WTC11 (cell line): Measurements from ENCODE around the gene USH2A. TPM values are rescaled to one million over a fixed set of nuclear protein-coding genes. Genes with fewer than 3 reads are reported as not detected.

Experiments used
- ATAC-seq: fragments of 200-7000 bp; cut with Tn5 transposase; 2 replicates; pipeline ENCODE4 v1.10.0; 2021; ENCODE audit warnings: mild to moderate bottlenecking, moderate library complexity
- CTCF ChIA-PET: fragments of 300-600 bp; sonication (Branson Sonifier 250); formaldehyde crosslinking; loops from one replicate; lab custom pipeline; 2021; ENCODE audit warnings: antibody characterized with exemption; lab: Charles Lee
- POLR2A ChIA-PET: fragments of 350-600 bp; sonication (Branson Sonifier 250); formaldehyde crosslinking; loops from one replicate; lab custom pipeline; 2021; ENCODE audit warnings: antibody characterized with exemption; lab: Charles Lee
- DNase-seq: peaks from one replicate; pipeline ENCODE4 v3.0.0; 2021; ENCODE audit warnings: low spot score
- H3K27ac Mint-ChIP-seq: 2 replicates; pipeline ENCODE4 v1.8.0; 2021; ENCODE audit warnings: mixed read lengths
- H3K27me3 Mint-ChIP-seq: 2 replicates; pipeline ENCODE4 v1.8.0; 2021; ENCODE audit warnings: low read depth, mild to moderate bottlenecking, moderate library complexity, mixed read lengths
- H3K36me3 Mint-ChIP-seq: 2 replicates; pipeline ENCODE4 v1.8.0; 2021; ENCODE audit warnings: mixed read lengths
- H3K4me1 Mint-ChIP-seq: 2 replicates; pipeline ENCODE4 v1.8.0; 2022; ENCODE audit warnings: mixed read lengths
- H3K4me3 Mint-ChIP-seq: 2 replicates; pipeline ENCODE4 v1.8.0; 2021; ENCODE audit warnings: mild to moderate bottlenecking, moderate library complexity, mixed read lengths
- H3K9me3 Mint-ChIP-seq: 2 replicates; pipeline ENCODE4 v1.8.0; 2021; ENCODE audit warnings: mixed read lengths
- CREB1 ChIP-seq: sonication (generic); formaldehyde crosslinking; IDR thresholded peaks from 2 replicates; pipeline ENCODE4 v1.8.0; 2023; ENCODE audit warnings: mild to moderate bottlenecking, missing genetic modification reagents
- ETV6 ChIP-seq: sonication (generic); formaldehyde crosslinking; IDR thresholded peaks from 2 replicates; pipeline ENCODE4 v1.8.1; 2022; ENCODE audit warnings: mild to moderate bottlenecking, missing genetic modification reagents
- FOXJ3 ChIP-seq: sonication (generic); formaldehyde crosslinking; IDR thresholded peaks from 2 replicates; pipeline ENCODE4 v1.9.0; 2021; ENCODE audit warnings: missing genetic modification reagents, mild to moderate bottlenecking, borderline replicate concordance
- ZNF263 ChIP-seq: sonication (generic); formaldehyde crosslinking; IDR thresholded peaks from 2 replicates; pipeline ENCODE4 v1.8.1; 2022; ENCODE audit warnings: low read depth, mild to moderate bottlenecking, moderate library complexity, missing genetic modification reagents
- ZNF416 ChIP-seq: fragments of 250-450 bp; sonication (Bioruptor Pico); IDR thresholded peaks from 2 replicates; pipeline ENCODE4 v1.9.0; 2021; ENCODE audit warnings: mild to moderate bottlenecking, inconsistent platforms
- ZNF671 ChIP-seq: fragments of 250-450 bp; sonication (Bioruptor Pico); IDR thresholded peaks from 2 replicates; pipeline ENCODE4 v1.8.0; 2021; ENCODE audit warnings: mild to moderate bottlenecking
- total RNA-seq: library from RNA; stranded (reverse); gene quantifications from 3 replicates; pipeline ENCODE4 v1.2.3, GENCODE V29; 2021
- TF ChIP-seq, protein P1 (sequence below): sonication (generic); formaldehyde crosslinking; IDR thresholded peaks from 2 replicates; pipeline ENCODE4 v1.8.1; 2022; ENCODE audit warnings: mild to moderate bottlenecking, moderate library complexity, missing genetic modification reagents
- TF ChIP-seq, protein P2 (sequence below): sonication (generic); formaldehyde crosslinking; IDR thresholded peaks from 2 replicates; pipeline ENCODE4 v1.8.0; 2022; ENCODE audit warnings: missing genetic modification reagents
- TF ChIP-seq, protein P3 (sequence below): sonication (generic); formaldehyde crosslinking; conservative IDR thresholded peaks from 2 replicates; pipeline ENCODE4 v1.8.1; 2022; ENCODE audit warnings: mild to moderate bottlenecking, missing genetic modification reagents
- TF ChIP-seq, protein P4 (sequence below): sonication (generic); formaldehyde crosslinking; conservative IDR thresholded peaks from 2 replicates; pipeline ENCODE4 v1.8.1; 2023; ENCODE audit warnings: mild to moderate bottlenecking, low read depth, missing genetic modification reagents, moderate library complexity
- TF ChIP-seq, protein P5 (sequence below): sonication (generic); formaldehyde crosslinking; IDR thresholded peaks from 2 replicates; pipeline ENCODE4 v1.8.0; 2022; ENCODE audit warnings: mild to moderate bottlenecking, missing genetic modification reagents
- TF ChIP-seq, protein P6 (sequence below): fragments of 250-450 bp; sonication (Bioruptor Pico); IDR thresholded peaks from 2 replicates; pipeline ENCODE4 v1.9.0; 2021; ENCODE audit warnings: mild to moderate bottlenecking

Gene USH2A
- total RNA-seq, 1 experiment from 2014 or later, result 0.37 TPM

DNA sequence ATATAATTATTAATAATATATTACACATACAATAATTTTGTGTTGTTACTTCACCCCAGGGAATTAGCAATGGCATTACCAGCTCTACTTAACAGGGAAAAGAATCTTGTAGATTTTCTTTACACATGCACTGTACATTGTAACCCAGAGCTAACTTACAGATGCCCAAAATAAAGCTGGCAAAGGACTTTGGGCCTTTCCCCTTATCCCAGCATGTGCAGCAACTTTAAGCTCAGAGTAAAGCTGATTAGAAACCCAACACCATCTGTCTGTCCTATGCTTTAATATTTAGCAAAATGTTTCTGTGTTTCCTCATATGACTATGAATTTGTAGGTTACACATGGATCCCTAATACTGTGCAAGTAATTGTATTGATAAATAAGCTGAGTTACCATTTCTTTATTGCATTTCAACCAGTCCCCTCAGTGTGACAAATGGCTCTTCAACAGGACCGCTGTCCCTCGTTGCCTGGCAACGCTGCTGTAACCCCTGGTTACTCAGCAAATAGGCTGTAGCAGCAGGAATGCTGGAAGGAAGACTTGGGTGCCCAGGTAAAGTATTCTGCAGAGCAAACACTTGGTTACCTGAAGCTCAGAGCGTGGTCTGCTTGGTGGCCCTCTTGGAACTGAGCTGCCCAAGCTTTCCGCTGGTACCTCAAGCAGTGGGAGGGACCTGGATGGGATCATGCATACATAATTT is at the start of gene USH2A (continued):
- TF ChIP-seq, protein P1, sequence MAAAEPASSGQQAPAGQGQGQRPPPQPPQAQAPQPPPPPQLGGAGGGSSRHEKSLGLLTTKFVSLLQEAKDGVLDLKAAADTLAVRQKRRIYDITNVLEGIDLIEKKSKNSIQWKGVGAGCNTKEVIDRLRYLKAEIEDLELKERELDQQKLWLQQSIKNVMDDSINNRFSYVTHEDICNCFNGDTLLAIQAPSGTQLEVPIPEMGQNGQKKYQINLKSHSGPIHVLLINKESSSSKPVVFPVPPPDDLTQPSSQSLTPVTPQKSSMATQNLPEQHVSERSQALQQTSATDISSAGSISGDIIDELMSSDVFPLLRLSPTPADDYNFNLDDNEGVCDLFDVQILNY, result no peak
- no peak for TF ChIP-seq ZNF671 (CRISPR knock-in tag)

DNA sequence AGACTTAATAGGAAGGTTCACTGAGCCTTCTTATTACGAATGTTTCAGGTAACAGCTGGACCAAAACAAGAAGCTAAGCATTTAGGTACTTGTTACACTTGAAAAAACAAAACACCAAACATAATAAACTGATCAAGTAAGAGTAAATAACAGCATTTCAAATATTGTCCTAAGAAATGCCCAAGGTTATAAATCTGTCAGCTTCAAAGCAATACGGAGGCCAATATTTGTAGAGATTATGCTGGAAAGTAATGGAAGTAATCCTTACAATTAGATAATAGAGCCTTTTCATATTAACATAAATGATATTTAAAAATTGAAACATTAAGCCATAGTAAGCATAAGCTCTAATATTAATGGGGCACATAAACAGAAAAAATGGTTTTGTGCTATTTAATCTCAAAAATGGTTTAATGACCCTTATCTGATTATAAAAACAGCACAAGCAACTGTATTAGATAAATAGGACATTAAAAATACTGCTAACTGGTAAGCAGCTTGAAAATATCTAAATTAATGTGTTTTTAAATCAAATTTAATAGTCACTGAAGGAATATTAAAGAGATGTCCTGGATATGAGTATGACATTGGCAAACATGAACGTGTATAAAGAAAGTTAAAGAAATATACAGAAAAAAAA is 43.0 kb upstream of the USH2A start:
- Mint-ChIP-seq H3K4me3 (no peak overlapping the region), H3K36me3 (no peaks in the 10 kb centered on the region), H3K4me1 (peaks cover 13% of the 10 kb centered on the region), H3K27ac (no peak overlapping the region), H3K9me3 (no peaks in the 10 kb centered on the region), H3K27me3 (no peaks in the 10 kb centered on the region)
- no peak for DNase-seq
- TF ChIP-seq, protein P2, sequence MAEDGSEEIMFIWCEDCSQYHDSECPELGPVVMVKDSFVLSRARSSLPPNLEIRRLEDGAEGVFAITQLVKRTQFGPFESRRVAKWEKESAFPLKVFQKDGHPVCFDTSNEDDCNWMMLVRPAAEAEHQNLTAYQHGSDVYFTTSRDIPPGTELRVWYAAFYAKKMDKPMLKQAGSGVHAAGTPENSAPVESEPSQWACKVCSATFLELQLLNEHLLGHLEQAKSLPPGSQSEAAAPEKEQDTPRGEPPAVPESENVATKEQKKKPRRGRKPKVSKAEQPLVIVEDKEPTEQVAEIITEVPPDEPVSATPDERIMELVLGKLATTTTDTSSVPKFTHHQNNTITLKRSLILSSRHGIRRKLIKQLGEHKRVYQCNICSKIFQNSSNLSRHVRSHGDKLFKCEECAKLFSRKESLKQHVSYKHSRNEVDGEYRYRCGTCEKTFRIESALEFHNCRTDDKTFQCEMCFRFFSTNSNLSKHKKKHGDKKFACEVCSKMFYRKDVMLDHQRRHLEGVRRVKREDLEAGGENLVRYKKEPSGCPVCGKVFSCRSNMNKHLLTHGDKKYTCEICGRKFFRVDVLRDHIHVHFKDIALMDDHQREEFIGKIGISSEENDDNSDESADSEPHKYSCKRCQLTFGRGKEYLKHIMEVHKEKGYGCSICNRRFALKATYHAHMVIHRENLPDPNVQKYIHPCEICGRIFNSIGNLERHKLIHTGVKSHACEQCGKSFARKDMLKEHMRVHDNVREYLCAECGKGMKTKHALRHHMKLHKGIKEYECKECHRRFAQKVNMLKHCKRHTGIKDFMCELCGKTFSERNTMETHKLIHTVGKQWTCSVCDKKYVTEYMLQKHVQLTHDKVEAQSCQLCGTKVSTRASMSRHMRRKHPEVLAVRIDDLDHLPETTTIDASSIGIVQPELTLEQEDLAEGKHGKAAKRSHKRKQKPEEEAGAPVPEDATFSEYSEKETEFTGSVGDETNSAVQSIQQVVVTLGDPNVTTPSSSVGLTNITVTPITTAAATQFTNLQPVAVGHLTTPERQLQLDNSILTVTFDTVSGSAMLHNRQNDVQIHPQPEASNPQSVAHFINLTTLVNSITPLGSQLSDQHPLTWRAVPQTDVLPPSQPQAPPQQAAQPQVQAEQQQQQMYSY (CRISPR knock-in tag), result no peak
- TF ChIP-seq FOXJ3 (CRISPR knock-in tag) (no peak), ZNF416 (CRISPR knock-in tag) (no peak), CREB1 (CRISPR knock-in tag) (no peak)
- TF ChIP-seq, protein P3, sequence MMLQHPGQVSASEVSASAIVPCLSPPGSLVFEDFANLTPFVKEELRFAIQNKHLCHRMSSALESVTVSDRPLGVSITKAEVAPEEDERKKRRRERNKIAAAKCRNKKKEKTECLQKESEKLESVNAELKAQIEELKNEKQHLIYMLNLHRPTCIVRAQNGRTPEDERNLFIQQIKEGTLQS (CRISPR knock-in tag), result no peak
- TF ChIP-seq, protein P4, sequence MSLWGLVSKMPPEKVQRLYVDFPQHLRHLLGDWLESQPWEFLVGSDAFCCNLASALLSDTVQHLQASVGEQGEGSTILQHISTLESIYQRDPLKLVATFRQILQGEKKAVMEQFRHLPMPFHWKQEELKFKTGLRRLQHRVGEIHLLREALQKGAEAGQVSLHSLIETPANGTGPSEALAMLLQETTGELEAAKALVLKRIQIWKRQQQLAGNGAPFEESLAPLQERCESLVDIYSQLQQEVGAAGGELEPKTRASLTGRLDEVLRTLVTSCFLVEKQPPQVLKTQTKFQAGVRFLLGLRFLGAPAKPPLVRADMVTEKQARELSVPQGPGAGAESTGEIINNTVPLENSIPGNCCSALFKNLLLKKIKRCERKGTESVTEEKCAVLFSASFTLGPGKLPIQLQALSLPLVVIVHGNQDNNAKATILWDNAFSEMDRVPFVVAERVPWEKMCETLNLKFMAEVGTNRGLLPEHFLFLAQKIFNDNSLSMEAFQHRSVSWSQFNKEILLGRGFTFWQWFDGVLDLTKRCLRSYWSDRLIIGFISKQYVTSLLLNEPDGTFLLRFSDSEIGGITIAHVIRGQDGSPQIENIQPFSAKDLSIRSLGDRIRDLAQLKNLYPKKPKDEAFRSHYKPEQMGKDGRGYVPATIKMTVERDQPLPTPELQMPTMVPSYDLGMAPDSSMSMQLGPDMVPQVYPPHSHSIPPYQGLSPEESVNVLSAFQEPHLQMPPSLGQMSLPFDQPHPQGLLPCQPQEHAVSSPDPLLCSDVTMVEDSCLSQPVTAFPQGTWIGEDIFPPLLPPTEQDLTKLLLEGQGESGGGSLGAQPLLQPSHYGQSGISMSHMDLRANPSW (CRISPR knock-in tag), result no peak
- POLR2A ChIA-PET, result no interaction called here
- no peak for ATAC-seq
- CTCF ChIA-PET, result no interaction called here

DNA sequence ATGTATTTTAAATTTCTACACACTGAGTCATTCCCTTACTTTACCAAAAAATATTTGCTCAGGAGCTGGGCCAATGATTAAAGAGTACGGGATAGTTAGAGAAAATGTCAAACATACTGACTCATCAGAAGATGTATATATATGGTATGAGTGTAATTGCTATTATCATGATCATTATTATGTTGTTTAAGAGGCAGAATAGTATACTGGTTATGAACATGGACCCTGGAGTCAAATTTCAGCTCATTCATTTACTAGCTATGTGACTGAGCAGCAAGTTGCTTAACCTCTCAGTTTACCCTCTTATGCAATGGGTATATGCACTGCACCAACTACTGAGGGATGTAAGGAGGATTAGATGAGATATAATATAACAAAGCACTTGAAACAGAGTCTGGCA is 41.2 kb upstream of the USH2A start:
- DNase-seq (no peak), ATAC-seq (no peak)
- Mint-ChIP-seq H3K36me3 (no peaks in the 10 kb centered on the region), H3K27me3 (no peaks in the 10 kb centered on the region), H3K27ac (no peak overlapping the region), H3K9me3 (no peaks in the 10 kb centered on the region), H3K4me3 (no peak overlapping the region), H3K4me1 (peaks cover 14% of the 10 kb centered on the region)
- TF ChIP-seq, protein P5, sequence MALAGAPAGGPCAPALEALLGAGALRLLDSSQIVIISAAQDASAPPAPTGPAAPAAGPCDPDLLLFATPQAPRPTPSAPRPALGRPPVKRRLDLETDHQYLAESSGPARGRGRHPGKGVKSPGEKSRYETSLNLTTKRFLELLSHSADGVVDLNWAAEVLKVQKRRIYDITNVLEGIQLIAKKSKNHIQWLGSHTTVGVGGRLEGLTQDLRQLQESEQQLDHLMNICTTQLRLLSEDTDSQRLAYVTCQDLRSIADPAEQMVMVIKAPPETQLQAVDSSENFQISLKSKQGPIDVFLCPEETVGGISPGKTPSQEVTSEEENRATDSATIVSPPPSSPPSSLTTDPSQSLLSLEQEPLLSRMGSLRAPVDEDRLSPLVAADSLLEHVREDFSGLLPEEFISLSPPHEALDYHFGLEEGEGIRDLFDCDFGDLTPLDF, result no peak
- TF ChIP-seq, protein P2 (CRISPR knock-in tag), result no peak
- TF ChIP-seq, protein P6, sequence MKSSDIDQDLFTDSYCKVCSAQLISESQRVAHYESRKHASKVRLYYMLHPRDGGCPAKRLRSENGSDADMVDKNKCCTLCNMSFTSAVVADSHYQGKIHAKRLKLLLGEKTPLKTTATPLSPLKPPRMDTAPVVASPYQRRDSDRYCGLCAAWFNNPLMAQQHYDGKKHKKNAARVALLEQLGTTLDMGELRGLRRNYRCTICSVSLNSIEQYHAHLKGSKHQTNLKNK (CRISPR knock-in tag), result no peak
- TF ChIP-seq ETV6, result no peak
- no peak for TF ChIP-seq ZNF263 (CRISPR knock-in tag)
- ChIA-PET POLR2A (no interaction called here), CTCF (interaction anchor here (1.2 kb wide), 1 partner anchor 243 kb away, joined by 3 read pairs; no protein-coding TSS in a partner anchor)
